SH-SY5Y (cell line): ENCODE results near the gene SSTR4.

Experiments
- GATA2 ChIP-seq: IDR thresholded peaks from 2 replicates; pipeline ENCODE4 v1.6.1; 2011; ENCODE audit warnings: mild to moderate bottlenecking, low read depth, low read length
- GATA3 ChIP-seq: IDR thresholded peaks from 2 replicates; pipeline ENCODE4 v1.6.1; 2011; ENCODE audit warnings: low read depth, mild to moderate bottlenecking, low read length, moderate library complexity

GRCh38 chr20:23017516-23017915 is 17.6 kb upstream of the SSTR4 start:
- no peak for TF ChIP-seq GATA3
- TF ChIP-seq GATA2 = no peak
